ENCODE data around the gene DOCK6.
"Not testable (repeated sequence)": the region's sequence is repeated elsewhere in the genome, so short reads cannot be mapped to it uniquely, and the experiment has no call there.

DOCK6 gene

GRCh38 chr19:11196406-11197287, 65.7 kb downstream of the DOCK6 start:
- DNase-seq (ENCODE audit: low spot score): no peak

GRCh38 chr19:11195681-11196080, 66.6 kb downstream of the DOCK6 start:
- no peak for DNase-seq (ENCODE audit: low spot score)

GRCh38 chr19:11194656-11195558, 67.4 kb downstream of the DOCK6 start:
- no peak for DNase-seq (ENCODE audit: low spot score)

GRCh38 chr19:11194173-11194572, 68.2 kb downstream of the DOCK6 start:
- DNase-seq (ENCODE audit: low spot score): no peak

- DNase-seq (ENCODE audit: low spot score): no peak
Measured at GRCh38 chr19:11192957-11193939, 69.1 kb downstream of the DOCK6 start.

GRCh38 chr19:11191934-11192333, 70.4 kb downstream of the DOCK6 start:
- DNase-seq (ENCODE audit: low spot score): no peak

GRCh38 chr19:11191273-11191755, 71.0 kb downstream of the DOCK6 start:
- DNase-seq (ENCODE audit: low spot score): no peak

- no peak for DNase-seq (ENCODE audit: low spot score)
Measured at GRCh38 chr19:11190501-11190900, 71.8 kb downstream of the DOCK6 start.

- no peak for DNase-seq (ENCODE audit: low spot score)
Measured at GRCh38 chr19:11187441-11187840, 74.9 kb downstream of the DOCK6 start.

GRCh38 chr19:11182994-11183393, 79.3 kb downstream of the DOCK6 start:
- DNase-seq (ENCODE audit: low spot score): no peak

GRCh38 chr19:11181488-11181887, 80.8 kb downstream of the DOCK6 start:
- DNase-seq (ENCODE audit: low spot score): no peak

GRCh38 chr19:11180975-11181374, 81.3 kb downstream of the DOCK6 start:
- DNase-seq (ENCODE audit: low spot score): not testable (repeated sequence)

GRCh38 chr19:11180346-11180745, 82.0 kb downstream of the DOCK6 start:
- no peak for DNase-seq (ENCODE audit: low spot score)

- peak; percentile 17 for DNase-seq (ENCODE audit: low spot score)
Measured at GRCh38 chr19:11179716-11180297, 82.5 kb downstream of the DOCK6 start.

GRCh38 chr19:11179145-11179465, 83.2 kb downstream of the DOCK6 start:
- not testable (repeated sequence) for DNase-seq (ENCODE audit: low spot score)

- DNase-seq (ENCODE audit: low spot score): no peak
Measured at GRCh38 chr19:11177592-11177991, 84.7 kb downstream of the DOCK6 start.

GRCh38 chr19:11176466-11177193, 85.7 kb downstream of the DOCK6 start:
- no peak for DNase-seq (ENCODE audit: low spot score)

- no peak for DNase-seq (ENCODE audit: low spot score)
Measured at GRCh38 chr19:11175920-11176319, 86.4 kb downstream of the DOCK6 start.

GRCh38 chr19:11174336-11174735, 88.0 kb downstream of the DOCK6 start:
- no peak for DNase-seq (ENCODE audit: low spot score)

- no peak for DNase-seq (ENCODE audit: low spot score)
Measured at GRCh38 chr19:11173516-11174155, 88.7 kb downstream of the DOCK6 start.
